HEK293T (cell line): ENCODE measurements around the gene ZDHHC8.
A peak's percentile ranks its signal among the peaks of the same experiment; 100 is the strongest.

Experiments used
- CTCF ChIA-PET: fragments of 350-600 bp; formaldehyde crosslinking; extraction: SDS; loops from one replicate; lab custom pipeline; 2021; ENCODE audit warnings: antibody characterized with exemption, inconsistent platforms; lab: Yijun Ruan, JAX
- POLR2A ChIA-PET: fragments of 350-600 bp; formaldehyde crosslinking; extraction: SDS; loops from one replicate; lab custom pipeline; 2020; ENCODE audit warnings: antibody characterized with exemption, inconsistent platforms; lab: Yijun Ruan, JAX
- DNase-seq: peaks from one replicate; pipeline ENCODE4 v3.0.0; 2012; ENCODE audit warnings: mixed read lengths; ENCODE audit errors: extremely low spot score
- ARNT ChIP-seq: fragments of 450-650 bp; IDR thresholded peaks from 2 replicates; pipeline ENCODE4 v1.6.1; 2017; ENCODE audit warnings: mild to moderate bottlenecking
- BHLHE40 ChIP-seq: fragments of 450-650 bp; IDR thresholded peaks from 2 replicates; pipeline ENCODE4 v1.6.1; 2016; ENCODE audit warnings: mild to moderate bottlenecking, moderate library complexity, borderline replicate concordance
- CTBP1 ChIP-seq: fragments of 450-650 bp; IDR thresholded peaks from 2 replicates; pipeline ENCODE4 v1.6.1; 2016; ENCODE audit warnings: borderline replicate concordance
- ELF4 ChIP-seq: fragments of 450-650 bp; IDR thresholded peaks from 2 replicates; pipeline ENCODE4 v1.6.1; 2017; ENCODE audit warnings: antibody characterized with exemption
- FOXA1 ChIP-seq: fragments of 450-650 bp; IDR thresholded peaks from 2 replicates; pipeline ENCODE4 v1.6.1; 2016; ENCODE audit warnings: mild to moderate bottlenecking
- FOXK2 ChIP-seq: fragments of 450-650 bp; IDR thresholded peaks from 2 replicates; pipeline ENCODE4 v1.6.1; 2016; ENCODE audit warnings: mild to moderate bottlenecking
- FOXM1 ChIP-seq: fragments of 450-650 bp; IDR thresholded peaks from 2 replicates; pipeline ENCODE4 v1.6.1; 2017; ENCODE audit warnings: mild to moderate bottlenecking, borderline replicate concordance
- L3MBTL2 ChIP-seq: fragments of 450-650 bp; conservative IDR thresholded peaks from 2 replicates; pipeline ENCODE4 v1.6.1; 2016; ENCODE audit warnings: mild to moderate bottlenecking
- LEF1 ChIP-seq: fragments of 450-650 bp; IDR thresholded peaks from 2 replicates; pipeline ENCODE4 v1.6.1; 2017; ENCODE audit warnings: mild to moderate bottlenecking, borderline replicate concordance
- NFRKB ChIP-seq: fragments of 450-650 bp; IDR thresholded peaks from 2 replicates; pipeline ENCODE4 v1.6.1; 2016; ENCODE audit warnings: mild to moderate bottlenecking, moderate library complexity
- PKNOX1 ChIP-seq: fragments of 450-650 bp; IDR thresholded peaks from 2 replicates; pipeline ENCODE4 v1.6.1; 2016
- SP1 ChIP-seq: fragments of 450-650 bp; IDR thresholded peaks from 2 replicates; pipeline ENCODE4 v1.6.1; 2017
- SUZ12 ChIP-seq: fragments of 450-650 bp; IDR thresholded peaks from 2 replicates; pipeline ENCODE4 v1.6.1; 2016; ENCODE audit warnings: mild to moderate bottlenecking
- TARDBP ChIP-seq: fragments of 450-650 bp; IDR thresholded peaks from 2 replicates; pipeline ENCODE4 v1.6.1; 2016
- ZNF384 ChIP-seq: fragments of 450-650 bp; IDR thresholded peaks from 2 replicates; pipeline ENCODE4 v1.6.1; 2016

ZDHHC8 gene

GRCh38 chr22:20175597-20175900 is 43.9 kb downstream of the ZDHHC8 start:
- DNase-seq, result no peak
- POLR2A ChIA-PET, result no interaction called here
- TF ChIP-seq FOXK2, result no peak
- TF ChIP-seq SP1, result no peak
- no peak for TF ChIP-seq FOXA1
- TF ChIP-seq ARNT, result no peak
- TF ChIP-seq LEF1, result no peak
- CTCF ChIA-PET, result interaction anchor here (1.0 to 1.8 kb wide), 2 partner anchors 63 to 83 kb away, joined by 4 read pairs; no protein-coding TSS in a partner anchor

- ChIA-PET POLR2A (no interaction called here), CTCF (interaction anchor here (1.8 kb wide), 1 partner anchor 62 kb away, joined by 4 read pairs; no protein-coding TSS in a partner anchor)
- no peak for TF ChIP-seq LEF1
- TF ChIP-seq NFRKB, result no peak
- no peak for DNase-seq
These were observed 44.9 kb downstream of the ZDHHC8 start for GRCh38 chr22:20176421-20177085.

- ChIA-PET POLR2A (no interaction called here), CTCF (interaction anchor here (1.4 kb wide), 1 partner anchor 10 kb away, joined by 4 read pairs; no protein-coding TSS in a partner anchor)
- no peak for DNase-seq
- TF ChIP-seq LEF1, result no peak
These were observed 45.8 kb downstream of the ZDHHC8 start for GRCh38 chr22:20177217-20177911.

GRCh38 chr22:20178075-20178914 is 46.7 kb downstream of the ZDHHC8 start:
- POLR2A ChIA-PET, result interaction anchor here (0.9 kb wide), 1 partner anchor 18 kb away, joined by 3 read pairs; no protein-coding TSS in a partner anchor
- CTCF ChIA-PET, result interaction anchor here (1.4 kb wide), 1 partner anchor 9 kb away, joined by 4 read pairs; no protein-coding TSS in a partner anchor
- TF ChIP-seq L3MBTL2 (no peak), SUZ12 (no peak), LEF1 (no peak), NFRKB (no peak), PKNOX1 (peak; percentile 47; the same call in 1 of the 2 replicates), BHLHE40 (no peak), FOXK2 (no peak), CTBP1 (no peak), ZNF384 (no peak)
- no peak for DNase-seq

GRCh38 chr22:20178915-20179227 is 47.3 kb downstream of the ZDHHC8 start:
- ChIA-PET POLR2A (interaction anchor here (0.9 kb wide), 1 partner anchor 17 kb away, joined by 3 read pairs; no protein-coding TSS in a partner anchor), CTCF (interaction anchor here (1.4 kb wide), 1 partner anchor 8 kb away, joined by 4 read pairs; no protein-coding TSS in a partner anchor)
- DNase-seq, result no peak
- TF ChIP-seq FOXA1 (no peak), ARNT (no peak), SP1 (no peak), NFRKB (no peak), PKNOX1 (no peak), FOXK2 (no peak), TARDBP (no peak), L3MBTL2 (no peak), ELF4 (no peak), BHLHE40 (no peak), SUZ12 (no peak), CTBP1 (no peak)

- DNase-seq, result no peak
- CTCF ChIA-PET, result no interaction called here
- POLR2A ChIA-PET, result no interaction called here
- TF ChIP-seq TARDBP (no peak), NFRKB (no peak), FOXM1 (no peak), ARNT (no peak), LEF1 (no peak), ZNF384 (no peak), L3MBTL2 (no peak), PKNOX1 (no peak), FOXA1 (no peak)
These were observed 48.0 kb downstream of the ZDHHC8 start for GRCh38 chr22:20179455-20180244.
